H9 (cell line): ENCODE measurements around the gene SPAG7. TPM values are rescaled to one million over a fixed set of nuclear protein-coding genes. Genes with fewer than 3 reads are reported as not detected.

Experiments used
- DNase-seq: peaks from one replicate; pipeline ENCODE4 v3.0.0-alpha.2; 2017
- H2AFZ ChIP-seq: one replicate; pipeline ENCODE4 v1.6.1; 2013; ENCODE audit warnings: mild to moderate bottlenecking, low read length, control low read depth, moderate library complexity
- H2AK5ac ChIP-seq: 2 replicates; pipeline ENCODE4 v1.6.1; 2013; ENCODE audit warnings: low read length, control low read depth, mixed read lengths; ENCODE audit not compliant: insufficient read length
- H2BK120ac ChIP-seq: one replicate; pipeline ENCODE4 v1.6.1; 2013; ENCODE audit warnings: low read depth, mild to moderate bottlenecking, low read length, control low read depth, inconsistent platforms; ENCODE audit not compliant: poor library complexity, severe bottlenecking
- H2BK12ac ChIP-seq: 2 replicates; pipeline ENCODE4 v1.6.1; 2013; ENCODE audit warnings: low read length, control low read depth, mixed read lengths, low read depth; ENCODE audit not compliant: insufficient read length
- H2BK15ac ChIP-seq: 2 replicates; pipeline ENCODE4 v1.6.1; 2013; ENCODE audit warnings: low read depth, low read length, control low read depth
- H2BK20ac ChIP-seq: one replicate; pipeline ENCODE4 v1.6.1; 2013; ENCODE audit warnings: low read depth, mild to moderate bottlenecking, low read length, control low read depth, inconsistent platforms; ENCODE audit not compliant: poor library complexity, severe bottlenecking
- H2BK5ac ChIP-seq: 2 replicates; pipeline ENCODE4 v1.6.1; 2013; ENCODE audit warnings: low read length, control low read depth, mixed read lengths; ENCODE audit not compliant: insufficient read length
- H3K14ac ChIP-seq: 2 replicates; pipeline ENCODE4 v1.6.1; 2013; ENCODE audit warnings: low read length, control low read depth; ENCODE audit not compliant: insufficient read depth
- H3K18ac ChIP-seq: 2 replicates; pipeline ENCODE4 v1.6.1; 2013; ENCODE audit warnings: low read depth, mild to moderate bottlenecking, mixed read lengths, low read length, control low read depth; ENCODE audit not compliant: insufficient read length
- H3K23ac ChIP-seq: 2 replicates; pipeline ENCODE4 v1.6.1; 2013; ENCODE audit warnings: low read length, control low read depth, mixed read lengths, low read depth; ENCODE audit not compliant: insufficient read length
- H3K23me2 ChIP-seq: 2 replicates; pipeline ENCODE4 v1.6.1; 2013; ENCODE audit warnings: low read depth, mild to moderate bottlenecking, mixed read lengths, low read length, control low read depth; ENCODE audit not compliant: insufficient read length, poor library complexity, severe bottlenecking
- H3K27ac ChIP-seq: 2 replicates; pipeline ENCODE4 v1.5.1; 2013; ENCODE audit warnings: low read length, control low read depth, mixed read lengths, low read depth; ENCODE audit not compliant: insufficient read length
- H3K27me3 ChIP-seq: 2 replicates; pipeline ENCODE4 v1.6.1; 2013; ENCODE audit warnings: low read length, control low read depth, inconsistent platforms; ENCODE audit not compliant: insufficient read depth
- H3K4ac ChIP-seq: 2 replicates; pipeline ENCODE4 v1.6.1; 2013; ENCODE audit warnings: low read depth, mild to moderate bottlenecking, control low read depth, inconsistent platforms, low read length, moderate library complexity
- H3K4me1 ChIP-seq: 2 replicates; pipeline ENCODE4 v1.6.1; 2013; ENCODE audit warnings: low read length, control low read depth, inconsistent platforms; ENCODE audit not compliant: insufficient read depth
- H3K4me2 ChIP-seq: 2 replicates; pipeline ENCODE4 v1.6.1; 2013; ENCODE audit warnings: low read length, control low read depth, mixed read lengths; ENCODE audit not compliant: insufficient read length, insufficient read depth
- H3K56ac ChIP-seq: 2 replicates; pipeline ENCODE4 v1.6.1; 2013; ENCODE audit warnings: low read depth, mild to moderate bottlenecking, mixed read lengths, low read length, control low read depth; ENCODE audit not compliant: insufficient read length
- H3K79me1 ChIP-seq: 2 replicates; pipeline ENCODE4 v1.6.1; 2013; ENCODE audit warnings: low read depth, mild to moderate bottlenecking, moderate library complexity, low read length, control low read depth, inconsistent platforms; ENCODE audit not compliant: insufficient read depth, poor library complexity, severe bottlenecking
- H3K79me2 ChIP-seq: 2 replicates; pipeline ENCODE4 v1.6.1; 2013; ENCODE audit warnings: low read length, control low read depth, inconsistent platforms; ENCODE audit not compliant: insufficient read depth
- H3K9ac ChIP-seq: 2 replicates; pipeline ENCODE4 v1.6.1; 2013; ENCODE audit warnings: low read length, control low read depth, mixed read lengths; ENCODE audit not compliant: insufficient read length; ENCODE audit errors: extremely low read depth
- H3K9me3 ChIP-seq: one replicate; pipeline ENCODE4 v1.6.1; 2013; ENCODE audit warnings: low read depth, low read length, inconsistent platforms; ENCODE audit not compliant: control insufficient read depth
- H3T11ph ChIP-seq: one replicate; pipeline ENCODE4 v1.6.1; 2013; ENCODE audit warnings: mild to moderate bottlenecking, low read length, control low read depth, inconsistent platforms
- H4K20me1 ChIP-seq: one replicate; pipeline ENCODE4 v1.6.1; 2013; ENCODE audit not compliant: control insufficient read depth, insufficient read length, insufficient read depth
- H4K5ac ChIP-seq: 2 replicates; pipeline ENCODE4 v1.6.1; 2013; ENCODE audit warnings: low read depth, mild to moderate bottlenecking, mixed read lengths, low read length, control low read depth; ENCODE audit not compliant: insufficient read length
- H4K8ac ChIP-seq: replicated peaks from 2 replicates; pipeline ENCODE4 v1.6.1; 2013; ENCODE audit warnings: low read length, control low read depth, mixed read lengths, low read depth; ENCODE audit not compliant: insufficient read length
- H4K91ac ChIP-seq: 2 replicates; pipeline ENCODE4 v1.6.1; 2013; ENCODE audit warnings: low read depth, mild to moderate bottlenecking, moderate library complexity, mixed read lengths, low read length, control low read depth; ENCODE audit not compliant: insufficient read length
- H3K27ac Mint-ChIP-seq, 3 experiments: 2 replicates in 2 of 3; 3 replicates in 1 of 3; pipeline ENCODE4 v1.8.0; 2020 to 2021; ENCODE audit warnings: mixed read lengths in 3 of 3, mild to moderate bottlenecking in 1 of 3, moderate library complexity in 1 of 3
- H3K27me3 Mint-ChIP-seq: 2 replicates; pipeline ENCODE4 v1.8.0; 2021; ENCODE audit warnings: low read depth, mild to moderate bottlenecking, moderate library complexity, mixed read lengths
- H3K36me3 Mint-ChIP-seq, 3 experiments: 2 replicates in 2 of 3; 3 replicates in 1 of 3; pipeline ENCODE4 v1.8.0; 2020 to 2021; ENCODE audit warnings: low read depth in 3 of 3, mixed read lengths in 3 of 3; ENCODE audit not compliant: insufficient read depth in 1 of 3
- H3K4me1 Mint-ChIP-seq, 2 experiments: 2 replicates each; pipeline ENCODE4 v1.8.0; 2020; ENCODE audit warnings: mixed read lengths in 2 of 2
- H3K4me3 Mint-ChIP-seq, 2 experiments: 2 replicates in 1 of 2; 3 replicates in 1 of 2; pipeline ENCODE4 v1.8.0; 2020 to 2021; ENCODE audit warnings: mild to moderate bottlenecking in 2 of 2, mixed read lengths in 2 of 2, moderate library complexity in 1 of 2
- H3K9me3 Mint-ChIP-seq, 2 experiments: 2 replicates in 1 of 2; 3 replicates in 1 of 2; pipeline ENCODE4 v1.8.0; 2020; ENCODE audit warnings: mild to moderate bottlenecking in 2 of 2, mixed read lengths in 2 of 2, moderate library complexity in 1 of 2
- CTCF ChIP-seq: fragments of 200-600 bp; sonication (generic); conservative IDR thresholded peaks from 3 replicates; pipeline ENCODE4 v1.8.0; 2021; ENCODE audit warnings: antibody characterized with exemption, mild to moderate bottlenecking
- WGBS: extraction: QIAGEN DNeasy Blood & Tissue Kit; methylation state at CpG from one replicate; pipeline ENCODE4 v1.1.7; 2013; ENCODE audit warnings: missing lambda C conversion rate, low lambda C conversion rate, mixed read lengths; ENCODE audit not compliant: insufficient read length; ENCODE audit errors: extremely low coverage; 5-methylcytosine and 5-hydroxymethylcytosine counted together
- total RNA-seq: library from RNA; stranded (reverse); gene quantifications from 2 replicates; pipeline ENCODE4 v1.2.1, GENCODE V29; 2021

Gene SPAG7
- total RNA-seq, 1 experiment from 2014 or later: 102 TPM

DNA sequence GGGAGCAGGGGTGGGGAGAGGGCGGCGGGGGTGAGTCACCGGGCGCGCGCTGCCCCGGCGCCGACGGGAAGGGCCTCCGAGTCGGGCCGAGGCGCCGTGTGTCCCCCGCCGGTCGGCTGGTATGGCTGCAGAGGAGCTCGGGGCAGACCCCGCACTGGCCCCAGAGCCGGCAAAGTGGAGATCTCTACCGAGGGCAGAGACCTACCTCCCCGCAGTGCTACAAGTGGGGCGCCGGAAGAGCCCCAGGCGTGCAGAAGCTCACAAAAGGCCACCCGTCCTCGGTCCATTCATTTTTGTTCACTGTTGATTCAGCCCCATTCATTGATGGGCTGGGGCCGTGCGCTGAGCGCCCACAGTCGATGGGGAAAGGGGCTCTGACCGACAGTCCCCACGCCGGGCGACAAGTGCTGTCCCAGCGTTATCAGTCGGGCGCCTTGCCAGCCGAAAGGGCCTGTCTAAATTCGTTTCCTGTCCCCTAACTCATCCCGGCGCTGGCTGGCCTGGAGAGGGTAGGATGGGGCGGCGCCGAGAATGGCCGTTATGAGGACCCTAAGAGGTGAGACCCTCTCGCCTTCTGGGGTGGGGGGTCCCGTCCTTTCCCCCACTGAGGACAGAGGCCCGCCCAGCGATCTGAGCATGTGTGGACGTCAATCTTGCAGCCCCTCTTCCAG, 17.4 kb downstream of the SPAG7 start:
- Histone ChIP-seq H2BK12ac (no peak overlapping the region), H4K5ac (no peak overlapping the region), H3K9ac (peak overlapping the region; percentile 6), H3K4ac (no peak overlapping the region), H3K9me3 (no peaks in the 10 kb centered on the region), H4K20me1 (no peaks in the 10 kb centered on the region), H3K23me2 (peaks cover 23% of the 10 kb centered on the region), H2BK120ac (no peak overlapping the region), H4K8ac (no peak overlapping the region), H4K91ac (no peak overlapping the region), H3K56ac (no peak overlapping the region), H3K79me1 (peaks cover 4% of the 10 kb centered on the region), H3K4me2 (peak overlapping the region; percentile 72), H3K27me3 (no peaks in the 10 kb centered on the region), H3K23ac (no peak overlapping the region), H2BK15ac (no peak overlapping the region), H3K27ac (no peak overlapping the region), H2BK5ac (no peak overlapping the region), H3T11ph (no peak overlapping the region), H2AK5ac (no peak overlapping the region), H3K18ac (peak overlapping the region; percentile 80), H3K14ac (peak overlapping the region; percentile 49; the same call in 1 of the 2 replicates), H3K79me2 (peaks cover 13% of the 10 kb centered on the region; the same call in 1 of the 2 replicates), H2AFZ (no peak overlapping the region), H3K4me1 (peaks cover 4% of the 10 kb centered on the region; the same call in 1 of the 2 replicates), H2BK20ac (no peak overlapping the region)
- H3K36me3 Mint-ChIP-seq: peaks cover 15 to 23% (median 19%) of the 10 kb centered on the region in 3 experiments
- H3K4me1 Mint-ChIP-seq: peaks cover 41 to 42% of the 10 kb centered on the region in 2 experiments
- peaks cover 0 to 2% of the 10 kb centered on the region in 2 experiments; a peak in 2 of 5 replicates for H3K9me3 Mint-ChIP-seq
- DNase-seq: peak; percentile 78
- H3K27ac Mint-ChIP-seq: peak overlapping the region; percentile 84 to 94 (median 93)
- peak overlapping the region; percentile 87 to 95 for H3K4me3 Mint-ChIP-seq
- no peak for TF ChIP-seq CTCF
- WGBS: no CpG with 5 or more reads among the region's 52 CpGs
- H3K27me3 Mint-ChIP-seq: peaks cover 3% of the 10 kb centered on the region; the same call in 1 of the 2 replicates
